ENCODE data around the gene ZFYVE28.

The ZFYVE28 gene

DNA sequence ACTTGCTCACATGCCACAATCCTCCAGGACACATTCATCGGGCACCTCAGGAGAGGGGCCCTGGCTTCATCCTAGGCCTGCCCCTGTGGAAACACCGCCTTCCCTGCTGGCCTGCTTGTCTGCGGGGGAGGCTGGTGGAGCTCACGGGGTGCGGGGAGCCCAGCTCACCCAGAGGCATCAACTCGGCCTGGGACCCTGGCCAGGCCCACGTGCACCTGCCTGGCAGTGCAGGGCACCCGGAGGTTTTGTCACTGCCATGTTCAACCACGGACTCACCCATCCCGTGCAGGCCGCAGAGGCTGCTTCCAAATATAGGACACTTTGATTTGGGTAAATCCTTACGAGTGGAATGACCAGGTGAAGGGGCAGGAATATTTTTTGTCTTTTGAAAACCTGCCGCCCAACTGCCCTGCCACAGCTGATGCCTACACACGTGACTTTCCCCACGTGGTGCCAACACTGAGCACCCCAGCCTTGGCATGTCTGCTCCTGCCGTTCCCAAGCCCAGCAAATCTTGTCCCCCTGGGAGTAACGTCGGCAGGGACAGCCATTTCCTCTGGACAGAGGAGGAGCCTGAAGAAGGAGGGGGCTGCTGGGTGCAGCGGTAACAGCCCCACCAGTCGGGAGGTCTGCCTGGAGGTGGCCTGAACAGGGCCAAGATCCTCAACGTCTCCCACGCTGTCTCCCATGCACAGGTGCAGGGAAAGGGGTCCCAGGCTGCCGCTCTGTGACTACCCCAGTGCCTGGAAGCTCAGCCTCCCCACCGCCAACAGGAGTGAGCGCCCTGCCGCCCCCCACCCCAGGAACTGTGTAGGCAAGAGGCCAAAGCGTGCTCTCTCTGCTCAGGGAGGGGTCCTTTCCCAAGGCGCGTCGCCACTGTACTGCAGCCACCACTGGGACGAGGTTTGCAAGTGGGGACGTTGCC lies 165.0 kb downstream of the ZFYVE28 start:
- H3K4me3 ChIP-seq (replicated peaks; ENCODE audit: low read depth, low read length), result no peak overlapping the region
- no peak for TF ChIP-seq CTCF (IDR thresholded peaks at IDR 0.05; ENCODE audit: low read length, missing control alignments)
- no peak for DNase-seq (ENCODE audit: low read depth)

DNA sequence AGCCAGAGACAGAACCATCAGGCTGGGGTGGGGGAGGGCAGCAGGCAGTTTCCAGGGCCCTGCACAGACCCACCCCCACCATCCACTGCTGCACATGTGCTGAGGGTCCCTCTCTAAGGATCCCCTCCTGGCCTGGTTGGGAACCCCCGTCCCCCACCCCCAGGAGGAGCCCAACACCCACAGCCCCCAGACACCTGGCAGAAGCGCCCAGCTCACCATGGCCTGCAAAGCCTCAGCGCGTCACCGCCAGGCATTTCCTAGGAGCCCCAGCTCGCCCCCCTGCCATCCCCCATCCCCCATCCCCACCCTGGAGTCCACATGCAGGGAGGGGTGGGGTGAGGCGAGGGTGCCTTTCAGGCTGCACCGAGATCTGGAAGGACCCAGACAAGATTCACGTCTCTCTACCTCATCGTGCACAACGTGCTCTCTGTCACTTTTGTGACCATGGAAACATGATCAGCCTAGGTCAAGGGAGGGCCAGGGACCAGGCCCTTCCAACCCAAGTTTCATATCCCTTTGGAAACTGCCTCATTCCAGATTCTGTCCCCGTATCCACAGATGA lies 165.8 kb downstream of the ZFYVE28 start:
- no peak overlapping the region for H3K4me3 ChIP-seq (replicated peaks; ENCODE audit: low read depth, low read length)
- no peak for DNase-seq (ENCODE audit: low read depth)
- TF ChIP-seq CTCF (IDR thresholded peaks at IDR 0.05; ENCODE audit: low read length, missing control alignments), result no peak

DNA sequence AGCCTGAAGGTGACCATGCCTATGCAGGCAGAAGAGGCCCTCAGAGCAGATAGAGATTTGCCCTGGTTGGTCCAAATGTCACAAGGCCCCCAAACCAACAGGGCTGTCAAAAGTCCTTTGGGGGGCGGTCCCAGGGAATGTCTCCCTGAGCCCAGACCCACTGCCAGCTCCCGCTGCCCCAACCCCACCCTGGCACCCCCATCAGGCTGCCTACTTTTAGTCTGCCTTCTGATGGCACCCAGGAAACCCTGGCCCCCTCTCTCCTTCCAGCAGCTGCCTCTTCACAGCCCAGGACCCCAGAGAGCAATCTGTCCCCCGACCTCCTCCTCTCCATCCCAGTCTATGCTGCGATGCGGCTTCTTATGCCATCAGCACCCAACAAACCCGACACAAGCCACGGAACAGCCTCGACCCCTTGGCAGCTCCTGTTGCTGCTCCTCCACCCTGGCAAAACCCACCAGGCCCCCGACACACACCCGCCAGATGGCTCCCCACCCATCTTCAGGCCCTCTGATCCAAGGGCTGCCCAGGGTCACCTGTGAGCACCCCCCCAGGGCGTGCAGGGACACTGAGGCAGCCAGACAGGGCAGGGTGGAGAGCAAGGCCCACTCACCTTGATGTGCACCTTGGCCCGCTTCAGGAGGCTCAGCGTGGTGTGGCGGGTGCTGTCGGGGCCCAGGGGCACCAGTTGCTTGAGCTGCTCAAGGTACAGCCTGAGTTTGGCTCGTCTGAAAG lies 166.5 kb downstream of the ZFYVE28 start:
- no peak overlapping the region for H3K4me3 ChIP-seq (replicated peaks; ENCODE audit: low read depth, low read length)
- no peak for DNase-seq (ENCODE audit: low read depth)
- TF ChIP-seq CTCF (IDR thresholded peaks at IDR 0.05; ENCODE audit: low read length, missing control alignments), result no peak

DNA sequence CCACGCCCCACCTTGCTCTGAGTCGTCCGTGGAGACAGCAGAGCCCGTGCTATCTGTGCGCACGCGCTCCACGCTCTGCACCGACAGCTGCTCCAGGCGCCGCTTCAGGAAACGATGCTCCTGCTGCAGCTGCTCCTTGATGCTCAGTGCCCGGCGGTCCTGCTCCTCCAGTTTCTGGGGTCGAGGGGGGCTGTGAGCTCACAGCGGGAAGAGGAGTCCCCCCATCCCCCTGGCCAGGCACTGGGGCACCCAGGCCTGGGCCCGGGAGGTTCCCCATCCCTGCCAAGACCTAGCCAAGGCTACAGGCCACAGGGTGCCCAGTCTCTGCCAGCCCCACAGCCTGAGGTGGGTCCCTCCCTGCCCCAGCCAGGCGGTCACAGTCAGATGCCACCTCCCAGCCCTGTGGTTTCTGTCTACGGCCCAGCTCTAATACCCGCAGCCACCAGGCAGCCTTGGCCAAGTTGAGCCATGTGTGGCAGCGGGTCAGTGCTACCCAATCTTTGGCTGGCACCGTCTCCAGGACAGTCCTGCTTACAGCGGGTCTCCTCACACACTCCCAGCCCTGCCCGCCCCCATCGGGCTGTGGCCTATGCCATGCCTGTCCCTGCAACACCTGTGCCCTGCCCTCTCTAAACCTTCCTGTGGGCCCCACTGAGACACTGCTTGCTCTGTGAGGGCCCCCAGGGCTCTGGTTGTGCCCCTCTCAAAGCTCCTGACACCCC lies 167.2 kb downstream of the ZFYVE28 start:
- no peak for DNase-seq (ENCODE audit: low read depth)
- no peak overlapping the region for H3K4me3 ChIP-seq (replicated peaks; ENCODE audit: low read depth, low read length)
- TF ChIP-seq CTCF (IDR thresholded peaks at IDR 0.05; ENCODE audit: low read length, missing control alignments), result no peak

DNA sequence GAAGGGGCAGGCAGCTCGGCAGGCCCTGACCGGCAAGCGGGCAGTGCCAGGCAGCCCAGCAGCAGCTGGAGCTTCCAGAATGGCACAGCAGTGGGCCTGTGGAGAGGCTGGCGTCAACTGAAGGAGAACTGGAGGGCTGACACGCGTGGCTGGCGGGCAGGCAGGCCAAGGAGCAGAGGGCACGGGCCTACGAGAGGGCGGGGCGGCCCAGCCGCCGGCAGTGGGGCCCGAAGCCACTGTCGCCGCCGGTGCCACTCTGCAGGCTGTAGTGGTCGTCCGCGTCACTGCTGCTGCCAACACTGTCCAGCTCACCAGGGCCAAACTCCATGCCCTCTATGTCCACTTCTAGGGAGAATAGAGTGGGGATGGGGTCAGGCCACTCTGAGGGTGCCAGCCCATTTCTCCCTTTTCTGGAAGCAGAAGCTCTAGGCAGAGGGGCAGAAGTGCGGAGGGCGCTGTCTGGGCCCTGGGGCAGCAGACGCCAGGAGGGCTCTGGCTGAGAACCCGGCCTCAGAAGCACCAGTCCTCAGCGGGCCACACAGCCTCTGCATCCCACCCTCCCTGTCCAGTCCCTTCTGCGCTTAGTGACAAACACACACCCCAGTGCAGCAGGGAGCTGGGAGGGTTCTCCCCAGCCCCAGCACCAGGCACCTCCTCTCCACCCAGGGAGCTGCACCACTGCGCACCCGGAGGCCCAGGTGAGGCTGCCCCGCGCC lies 167.9 kb downstream of the ZFYVE28 start:
- no peak for DNase-seq (ENCODE audit: low read depth)
- H3K4me3 ChIP-seq (replicated peaks; ENCODE audit: low read depth, low read length), result no peak overlapping the region
- TF ChIP-seq CTCF (IDR thresholded peaks at IDR 0.05; ENCODE audit: low read length, missing control alignments), result no peak
